Naive B cell (primary cell): Measurements from ENCODE around the gene MEIS1. TPM values are rescaled to one million over a fixed set of nuclear protein-coding genes. Genes with fewer than 3 reads are reported as not detected.

Experiments
- ATAC-seq, 2 donors: fragments of 150-1000 bp; cut with Tn5 transposase; 2 replicates each; pipeline ENCODE4 v1.10.0; 2021; ENCODE audit warnings: low read depth in 2 of 2, mild to moderate bottlenecking in 2 of 2, moderate library complexity in 2 of 2
- DNase-seq: peaks from one replicate; pipeline ENCODE4 v3.0.0; 2022
- H3K27ac Mint-ChIP-seq, 6 donors: one replicate each; pipeline ENCODE4 v1.8.0; 2020 to 2022; ENCODE audit warnings: mild to moderate bottlenecking in 6 of 6, mixed read lengths in 6 of 6, moderate library complexity in 5 of 6, inconsistent platforms in 2 of 6
- H3K27me3 Mint-ChIP-seq, 3 donors: one replicate each; pipeline ENCODE4 v1.8.0; 2021 to 2022; ENCODE audit warnings: mixed read lengths in 3 of 3, mild to moderate bottlenecking in 1 of 3
- H3K36me3 Mint-ChIP-seq, 2 donors: one replicate each; pipeline ENCODE4 v1.8.0; 2020 to 2022; ENCODE audit warnings: mixed read lengths in 2 of 2, inconsistent platforms in 1 of 2, mild to moderate bottlenecking in 1 of 2
- H3K4me1 Mint-ChIP-seq, 3 donors: one replicate each; pipeline ENCODE4 v1.8.0; 2020 to 2022; ENCODE audit warnings: mixed read lengths in 3 of 3, inconsistent platforms in 1 of 3, mild to moderate bottlenecking in 1 of 3, moderate library complexity in 1 of 3
- H3K4me3 Mint-ChIP-seq, 8 donors: one replicate each; pipeline ENCODE4 v1.8.0; 2020 to 2022; ENCODE audit warnings: mild to moderate bottlenecking in 8 of 8, mixed read lengths in 8 of 8, moderate library complexity in 8 of 8, inconsistent platforms in 2 of 8
- H3K9me3 Mint-ChIP-seq, 7 donors: one replicate each; pipeline ENCODE4 v1.8.0; 2020 to 2022; ENCODE audit warnings: mixed read lengths in 7 of 7, mild to moderate bottlenecking in 5 of 7, inconsistent platforms in 2 of 7, moderate library complexity in 1 of 7
- polyA plus RNA-seq, 6 donors: library from polyadenylated mRNA; unstranded; fragments of 300-500 nt; fragmentation: Illumina TruSeq; gene quantifications; one replicate each; pipeline ENCODE4 v1.2.3, GENCODE V29; 2021; ENCODE audit warnings: low read depth in 6 of 6

MEIS1 gene
- polyA plus RNA-seq, 6 donors from 2014 or later = 0.56 to 1.9 (median 0.90) TPM; not detected in 3

- Mint-ChIP-seq H3K27me3 (peaks cover 0 to 9% (median 5%) of the 10 kb centered on the region in 3 donors), H3K4me1 (no peaks in the 10 kb centered on the region), H3K27ac (peak overlapping the region in 1 of 6 donors; percentile 7), H3K4me3 (no peak overlapping the region), H3K9me3 (no peaks in the 10 kb centered on the region), H3K36me3 (no peaks in the 10 kb centered on the region)
- DNase-seq = no peak
- ATAC-seq = no peak
Observed at GRCh38 chr2:66457545-66457944, 22.6 kb downstream of the MEIS1 start.

- peaks cover 0 to 9% (median 0%) of the 10 kb centered on the region in 3 donors for H3K27me3 Mint-ChIP-seq
- no peaks in the 10 kb centered on the region for H3K36me3 Mint-ChIP-seq
- no peaks in the 10 kb centered on the region for H3K9me3 Mint-ChIP-seq
- no peak overlapping the region for H3K27ac Mint-ChIP-seq
- DNase-seq (no peak), ATAC-seq (no peak)
- H3K4me1 Mint-ChIP-seq = no peaks in the 10 kb centered on the region
- no peak overlapping the region for H3K4me3 Mint-ChIP-seq
Observed at GRCh38 chr2:66460031-66460430, 25.1 kb downstream of the MEIS1 start.

- Mint-ChIP-seq H3K36me3 (no peaks in the 10 kb centered on the region), H3K9me3 (no peaks in the 10 kb centered on the region), H3K4me3 (no peak overlapping the region), H3K4me1 (no peaks in the 10 kb centered on the region), H3K27me3 (peaks cover 0 to 9% (median 0%) of the 10 kb centered on the region in 3 donors), H3K27ac (no peak overlapping the region)
- no peak for ATAC-seq
- DNase-seq = no peak
Observed at GRCh38 chr2:66461001-66461663, 26.2 kb downstream of the MEIS1 start.

- no peaks in the 10 kb centered on the region for H3K9me3 Mint-ChIP-seq
- ATAC-seq (no peak), DNase-seq (no peak)
- no peaks in the 10 kb centered on the region for H3K4me1 Mint-ChIP-seq
- H3K27me3 Mint-ChIP-seq = peaks cover 0 to 9% (median 0%) of the 10 kb centered on the region in 3 donors
- no peak overlapping the region for H3K27ac Mint-ChIP-seq
- H3K36me3 Mint-ChIP-seq = no peaks in the 10 kb centered on the region
- H3K4me3 Mint-ChIP-seq = no peak overlapping the region
Observed at GRCh38 chr2:66461664-66462500, 27.0 kb downstream of the MEIS1 start.

GRCh38 chr2:66462501-66462825, 27.5 kb downstream of the MEIS1 start:
- no peak overlapping the region for H3K27ac Mint-ChIP-seq
- ATAC-seq (no peak), DNase-seq (no peak)
- no peaks in the 10 kb centered on the region for H3K9me3 Mint-ChIP-seq
- H3K4me1 Mint-ChIP-seq = no peaks in the 10 kb centered on the region
- no peak overlapping the region for H3K4me3 Mint-ChIP-seq
- H3K36me3 Mint-ChIP-seq = no peaks in the 10 kb centered on the region
- peaks cover 0 to 9% (median 0%) of the 10 kb centered on the region in 3 donors for H3K27me3 Mint-ChIP-seq

GRCh38 chr2:66463206-66463755, 28.4 kb downstream of the MEIS1 start:
- no peaks in the 10 kb centered on the region for H3K36me3 Mint-ChIP-seq
- H3K4me1 Mint-ChIP-seq = no peaks in the 10 kb centered on the region
- peaks cover 0 to 9% (median 0%) of the 10 kb centered on the region in 3 donors for H3K27me3 Mint-ChIP-seq
- ATAC-seq = no peak
- no peak for DNase-seq
- no peak overlapping the region for H3K27ac Mint-ChIP-seq
- H3K9me3 Mint-ChIP-seq = no peaks in the 10 kb centered on the region
- H3K4me3 Mint-ChIP-seq = no peak overlapping the region

GRCh38 chr2:66464930-66465637, 30.2 kb downstream of the MEIS1 start:
- H3K9me3 Mint-ChIP-seq = no peaks in the 10 kb centered on the region
- ATAC-seq (no peak), DNase-seq (no peak)
- H3K4me1 Mint-ChIP-seq = no peaks in the 10 kb centered on the region
- no peaks in the 10 kb centered on the region for H3K27me3 Mint-ChIP-seq
- H3K4me3 Mint-ChIP-seq = no peak overlapping the region
- no peak overlapping the region for H3K27ac Mint-ChIP-seq
- no peaks in the 10 kb centered on the region for H3K36me3 Mint-ChIP-seq

GRCh38 chr2:66466433-66466832, 31.5 kb downstream of the MEIS1 start:
- Mint-ChIP-seq H3K4me3 (no peak overlapping the region), H3K36me3 (no peaks in the 10 kb centered on the region), H3K4me1 (no peaks in the 10 kb centered on the region), H3K9me3 (no peaks in the 10 kb centered on the region), H3K27ac (no peak overlapping the region), H3K27me3 (no peaks in the 10 kb centered on the region)
- no peak for DNase-seq
- no peak for ATAC-seq

- Mint-ChIP-seq H3K4me3 (no peak overlapping the region), H3K36me3 (no peaks in the 10 kb centered on the region), H3K9me3 (no peaks in the 10 kb centered on the region), H3K4me1 (no peaks in the 10 kb centered on the region), H3K27ac (no peak overlapping the region), H3K27me3 (no peaks in the 10 kb centered on the region)
- DNase-seq (no peak), ATAC-seq (no peak)
Observed at GRCh38 chr2:66467718-66468117, 32.8 kb downstream of the MEIS1 start.

GRCh38 chr2:66469214-66469902, 34.4 kb downstream of the MEIS1 start:
- H3K9me3 Mint-ChIP-seq = no peaks in the 10 kb centered on the region
- no peak for ATAC-seq
- no peak for DNase-seq
- H3K27ac Mint-ChIP-seq = peak overlapping the region in 1 of 6 donors; percentile 5
- no peak overlapping the region for H3K4me3 Mint-ChIP-seq
- H3K36me3 Mint-ChIP-seq = no peaks in the 10 kb centered on the region
- H3K27me3 Mint-ChIP-seq = no peaks in the 10 kb centered on the region
- H3K4me1 Mint-ChIP-seq = no peaks in the 10 kb centered on the region

GRCh38 chr2:66470199-66470598, 35.3 kb downstream of the MEIS1 start:
- DNase-seq (no peak), ATAC-seq (no peak)
- no peaks in the 10 kb centered on the region for H3K36me3 Mint-ChIP-seq
- no peaks in the 10 kb centered on the region for H3K27me3 Mint-ChIP-seq
- no peaks in the 10 kb centered on the region for H3K4me1 Mint-ChIP-seq
- H3K4me3 Mint-ChIP-seq = no peak overlapping the region
- H3K27ac Mint-ChIP-seq = no peak overlapping the region
- H3K9me3 Mint-ChIP-seq = no peaks in the 10 kb centered on the region

GRCh38 chr2:66472225-66472843, 37.4 kb downstream of the MEIS1 start:
- no peak for DNase-seq

More at GRCh38 chr2:66472225-66472843, 37.4 kb downstream of the MEIS1 start:
- H3K27ac Mint-ChIP-seq = no peak overlapping the region
- no peaks in the 10 kb centered on the region for H3K4me1 Mint-ChIP-seq
- H3K4me3 Mint-ChIP-seq = no peak overlapping the region
- no peak for ATAC-seq
- H3K36me3 Mint-ChIP-seq = no peaks in the 10 kb centered on the region
- H3K27me3 Mint-ChIP-seq = peaks cover 0 to 8% (median 0%) of the 10 kb centered on the region in 3 donors
- peaks cover 0 to 5% (median 0%) of the 10 kb centered on the region in 7 donors for H3K9me3 Mint-ChIP-seq
